Ishikawa (cell line): ENCODE measurements around the gene C1QTNF3.

ENCODE experiments used
- CEBPB ChIP-seq: IDR thresholded peaks from 2 replicates; pipeline ENCODE4 v1.6.1; 2012
- CREB1 ChIP-seq: IDR thresholded peaks from 2 replicates; pipeline ENCODE4 v1.6.1; 2012; ENCODE audit warnings: low read depth
- EGR1 ChIP-seq: IDR thresholded peaks from 2 replicates; pipeline ENCODE4 v1.6.1; 2012
- EP300 ChIP-seq: IDR thresholded peaks from 2 replicates; pipeline ENCODE4 v1.6.1; 2012; ENCODE audit warnings: borderline replicate concordance
- FOXM1 ChIP-seq: IDR thresholded peaks from 2 replicates; pipeline ENCODE4 v1.6.1; 2012; ENCODE audit warnings: low read depth, borderline replicate concordance
- NFIC ChIP-seq: IDR thresholded peaks from 2 replicates; pipeline ENCODE4 v1.6.1; 2012
- RAD21 ChIP-seq: IDR thresholded peaks from 2 replicates; pipeline ENCODE4 v1.6.1; 2012; ENCODE audit warnings: low read depth
- TAF1 ChIP-seq: IDR thresholded peaks from 2 replicates; pipeline ENCODE4 v1.6.1; 2012; ENCODE audit warnings: low read depth, mild to moderate bottlenecking
- TCF12 ChIP-seq: IDR thresholded peaks from 2 replicates; pipeline ENCODE4 v1.6.1; 2012; ENCODE audit warnings: low read depth
- TEAD4 ChIP-seq: IDR thresholded peaks from 2 replicates; pipeline ENCODE4 v1.6.1; 2012
- YY1 ChIP-seq: IDR thresholded peaks from 2 replicates; pipeline ENCODE4 v1.6.1; 2012; ENCODE audit warnings: low read depth
- ZBTB7A ChIP-seq: IDR thresholded peaks from 2 replicates; pipeline ENCODE4 v1.6.1; 2012; ENCODE audit warnings: low read depth
- TF ChIP-seq, protein P1 (sequence below): IDR thresholded peaks from 2 replicates; pipeline ENCODE4 v1.6.1; 2012
- TF ChIP-seq, protein P2 (sequence below): IDR thresholded peaks from 2 replicates; pipeline ENCODE4 v1.6.1; 2012; ENCODE audit warnings: low read depth, mild to moderate bottlenecking
- TF ChIP-seq, protein P3 (sequence below): IDR thresholded peaks from 2 replicates; pipeline ENCODE4 v1.6.1; 2012

The C1QTNF3 gene

DNA sequence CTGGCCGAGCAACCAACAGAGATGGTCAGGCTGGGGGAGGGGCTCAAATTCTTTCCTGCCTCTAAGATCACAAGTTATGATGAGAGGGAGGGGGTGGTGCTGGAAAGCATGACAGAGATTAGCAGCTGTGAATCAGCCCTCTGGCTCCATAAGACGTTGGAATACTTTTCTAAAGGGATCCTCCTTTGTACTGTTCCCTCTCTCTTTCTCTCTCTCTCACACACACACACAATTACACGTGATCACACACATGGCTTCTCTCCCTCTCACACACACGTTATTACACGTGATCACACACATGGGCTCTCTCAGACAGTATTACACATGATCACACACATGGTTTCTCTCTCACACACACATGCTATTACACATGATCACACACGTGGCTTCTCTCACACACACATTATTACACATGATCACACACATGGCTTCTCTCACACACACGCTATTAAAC lies 58.3 kb downstream of the C1QTNF3 start, which contains the start of gene SLC45A2:
Gene SLC45A2 (minus strand): TSS at position 23 of the 454 bp plus-strand sequence. CDS start 110 bp downstream, outside the sequence.
- TF ChIP-seq TCF12 (no peak), RAD21 (no peak), CEBPB (no peak), EP300 (no peak), ZBTB7A (no peak), FOXM1 (no peak), CREB1 (no peak), TAF1 (no peak), YY1 (no peak), EGR1 (no peak), TEAD4 (no peak), NFIC (no peak)
- TF ChIP-seq, protein P1, sequence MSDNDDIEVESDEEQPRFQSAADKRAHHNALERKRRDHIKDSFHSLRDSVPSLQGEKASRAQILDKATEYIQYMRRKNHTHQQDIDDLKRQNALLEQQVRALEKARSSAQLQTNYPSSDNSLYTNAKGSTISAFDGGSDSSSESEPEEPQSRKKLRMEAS: no peak
- TF ChIP-seq, protein P2, sequence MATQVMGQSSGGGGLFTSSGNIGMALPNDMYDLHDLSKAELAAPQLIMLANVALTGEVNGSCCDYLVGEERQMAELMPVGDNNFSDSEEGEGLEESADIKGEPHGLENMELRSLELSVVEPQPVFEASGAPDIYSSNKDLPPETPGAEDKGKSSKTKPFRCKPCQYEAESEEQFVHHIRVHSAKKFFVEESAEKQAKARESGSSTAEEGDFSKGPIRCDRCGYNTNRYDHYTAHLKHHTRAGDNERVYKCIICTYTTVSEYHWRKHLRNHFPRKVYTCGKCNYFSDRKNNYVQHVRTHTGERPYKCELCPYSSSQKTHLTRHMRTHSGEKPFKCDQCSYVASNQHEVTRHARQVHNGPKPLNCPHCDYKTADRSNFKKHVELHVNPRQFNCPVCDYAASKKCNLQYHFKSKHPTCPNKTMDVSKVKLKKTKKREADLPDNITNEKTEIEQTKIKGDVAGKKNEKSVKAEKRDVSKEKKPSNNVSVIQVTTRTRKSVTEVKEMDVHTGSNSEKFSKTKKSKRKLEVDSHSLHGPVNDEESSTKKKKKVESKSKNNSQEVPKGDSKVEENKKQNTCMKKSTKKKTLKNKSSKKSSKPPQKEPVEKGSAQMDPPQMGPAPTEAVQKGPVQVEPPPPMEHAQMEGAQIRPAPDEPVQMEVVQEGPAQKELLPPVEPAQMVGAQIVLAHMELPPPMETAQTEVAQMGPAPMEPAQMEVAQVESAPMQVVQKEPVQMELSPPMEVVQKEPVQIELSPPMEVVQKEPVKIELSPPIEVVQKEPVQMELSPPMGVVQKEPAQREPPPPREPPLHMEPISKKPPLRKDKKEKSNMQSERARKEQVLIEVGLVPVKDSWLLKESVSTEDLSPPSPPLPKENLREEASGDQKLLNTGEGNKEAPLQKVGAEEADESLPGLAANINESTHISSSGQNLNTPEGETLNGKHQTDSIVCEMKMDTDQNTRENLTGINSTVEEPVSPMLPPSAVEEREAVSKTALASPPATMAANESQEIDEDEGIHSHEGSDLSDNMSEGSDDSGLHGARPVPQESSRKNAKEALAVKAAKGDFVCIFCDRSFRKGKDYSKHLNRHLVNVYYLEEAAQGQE: no peak

DNA sequence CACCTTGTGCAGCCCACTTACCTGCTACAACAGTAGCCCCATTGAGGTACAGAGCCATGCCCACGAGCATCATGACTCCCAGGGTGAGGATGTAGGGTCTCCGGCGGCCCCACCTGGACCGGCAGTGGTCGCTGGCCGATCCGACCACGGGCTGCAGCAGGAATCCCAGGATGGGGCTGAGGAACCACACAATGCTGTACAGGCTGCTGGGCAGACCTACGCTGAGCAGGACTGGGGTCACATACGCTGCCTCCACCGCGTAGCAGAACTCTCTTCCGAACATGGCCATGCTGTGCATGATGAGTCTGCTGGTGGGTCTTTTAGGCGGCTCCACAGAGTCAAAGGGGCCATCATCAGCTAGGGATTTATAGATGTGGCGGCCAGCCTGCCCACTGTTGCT lies 58.8 kb downstream of the C1QTNF3 start:
- TF ChIP-seq EGR1 (no peak), RAD21 (no peak), TCF12 (no peak), CREB1 (no peak), EP300 (no peak), YY1 (no peak), FOXM1 (no peak), ZBTB7A (no peak), TEAD4 (no peak), TAF1 (no peak), CEBPB (no peak), NFIC (no peak)
- TF ChIP-seq, protein P1: no peak
- TF ChIP-seq, protein P2: no peak
- TF ChIP-seq, protein P3, sequence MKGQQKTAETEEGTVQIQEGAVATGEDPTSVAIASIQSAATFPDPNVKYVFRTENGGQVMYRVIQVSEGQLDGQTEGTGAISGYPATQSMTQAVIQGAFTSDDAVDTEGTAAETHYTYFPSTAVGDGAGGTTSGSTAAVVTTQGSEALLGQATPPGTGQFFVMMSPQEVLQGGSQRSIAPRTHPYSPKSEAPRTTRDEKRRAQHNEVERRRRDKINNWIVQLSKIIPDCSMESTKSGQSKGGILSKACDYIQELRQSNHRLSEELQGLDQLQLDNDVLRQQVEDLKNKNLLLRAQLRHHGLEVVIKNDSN: no peak

DNA sequence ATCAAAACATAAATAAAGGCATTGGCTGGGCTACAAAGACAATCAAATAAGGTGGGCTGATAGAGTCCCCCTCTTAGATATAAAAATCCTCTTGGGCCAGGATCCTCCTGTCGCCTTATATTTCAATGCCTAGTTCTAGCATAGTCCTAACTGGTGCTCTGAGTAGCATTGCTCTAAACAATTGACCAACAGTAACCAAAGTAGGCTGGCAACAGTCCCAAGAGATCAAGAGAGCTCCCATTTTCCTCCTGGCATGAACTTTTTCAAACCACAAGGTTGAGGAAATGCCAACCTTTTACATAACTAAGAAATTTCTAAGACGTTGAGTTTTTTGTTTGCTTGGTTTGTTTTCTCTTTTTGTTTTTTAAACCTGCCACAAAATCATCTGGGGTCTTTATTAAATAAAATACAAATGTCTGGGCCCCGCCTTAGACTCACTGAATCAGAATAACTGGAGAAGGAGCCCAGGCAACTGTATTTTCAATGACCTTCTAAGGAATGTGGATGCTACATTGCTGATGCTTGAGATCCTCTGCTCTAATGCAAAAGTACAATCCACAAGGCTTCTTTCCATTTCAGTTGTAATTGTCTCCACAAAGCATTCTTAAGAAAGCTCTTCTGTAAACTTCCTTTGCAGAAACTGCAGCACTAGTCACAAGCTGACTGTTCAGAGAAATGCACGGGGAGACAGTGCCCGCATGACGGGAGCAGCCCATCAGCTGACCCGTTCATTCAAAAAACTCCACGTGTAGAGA lies 61.4 kb downstream of the C1QTNF3 start:
- no peak for TF ChIP-seq FOXM1
- no peak for TF ChIP-seq NFIC
- TF ChIP-seq TCF12: no peak

DNA sequence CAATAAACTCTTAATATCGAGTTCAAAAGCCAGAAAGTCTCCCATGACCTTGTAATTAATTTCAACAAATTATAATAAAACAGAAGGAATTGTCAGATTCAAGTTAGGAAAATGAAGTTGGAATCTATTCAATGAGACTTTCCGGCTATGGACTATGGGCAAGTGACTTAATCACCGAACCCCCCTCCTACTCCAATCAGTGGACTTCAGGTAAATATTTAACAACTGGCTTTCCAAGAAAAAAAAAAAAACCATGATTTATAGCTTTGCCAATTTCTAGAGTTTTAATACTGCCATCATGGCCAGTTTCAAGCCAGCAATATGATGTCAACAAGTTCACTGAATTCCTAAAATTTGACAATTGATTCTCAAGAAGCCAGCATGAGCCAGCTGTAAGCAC lies 63.0 kb downstream of the C1QTNF3 start:
- no peak for TF ChIP-seq RAD21
- no peak for TF ChIP-seq CREB1

DNA sequence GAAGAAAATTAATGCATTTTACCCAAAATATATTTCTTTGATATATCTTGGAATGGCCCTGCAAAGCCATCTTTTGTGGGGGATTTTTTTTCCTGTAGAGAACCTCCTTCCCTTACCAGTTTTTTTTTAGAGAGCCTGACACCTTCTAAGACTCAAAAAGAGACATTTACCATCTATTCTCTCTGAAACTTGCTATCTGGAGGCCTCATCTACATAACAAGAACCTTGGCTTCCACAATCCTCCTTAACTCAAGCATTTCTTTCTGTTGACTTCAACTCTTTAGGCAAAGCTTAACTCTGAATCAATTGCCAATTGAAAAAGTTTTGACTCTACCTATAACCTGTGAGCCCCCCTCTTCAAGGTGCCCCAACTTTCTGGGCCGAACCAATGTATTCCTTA lies 64.7 kb downstream of the C1QTNF3 start:
- TF ChIP-seq TCF12: no peak
- TF ChIP-seq YY1: no peak
- TF ChIP-seq, protein P3: no peak
- TF ChIP-seq, protein P1: no peak
- TF ChIP-seq ZBTB7A: no peak
- TF ChIP-seq FOXM1: no peak
- TF ChIP-seq, protein P2: no peak
- TF ChIP-seq EP300: no peak
